Epithelial cell of esophagus (primary cell): ENCODE data around the gene UST.

Source experiments
- DNase-seq: peaks from one replicate; pipeline ENCODE4 v3.0.0; 2010; ENCODE audit warnings: low read depth
- H3K4me3 ChIP-seq: 2 replicates; pipeline ENCODE4 v1.5.1; 2011; ENCODE audit warnings: mild to moderate bottlenecking, low read length, control low read depth
- TF ChIP-seq, protein P1 (sequence below): IDR thresholded peaks from 2 replicates; pipeline ENCODE4 v1.5.1; 2011; ENCODE audit warnings: low read depth, mild to moderate bottlenecking, low read length, control low read depth, inconsistent platforms; ENCODE audit not compliant: insufficient read depth; ENCODE audit errors: missing control alignments

UST gene

DNA sequence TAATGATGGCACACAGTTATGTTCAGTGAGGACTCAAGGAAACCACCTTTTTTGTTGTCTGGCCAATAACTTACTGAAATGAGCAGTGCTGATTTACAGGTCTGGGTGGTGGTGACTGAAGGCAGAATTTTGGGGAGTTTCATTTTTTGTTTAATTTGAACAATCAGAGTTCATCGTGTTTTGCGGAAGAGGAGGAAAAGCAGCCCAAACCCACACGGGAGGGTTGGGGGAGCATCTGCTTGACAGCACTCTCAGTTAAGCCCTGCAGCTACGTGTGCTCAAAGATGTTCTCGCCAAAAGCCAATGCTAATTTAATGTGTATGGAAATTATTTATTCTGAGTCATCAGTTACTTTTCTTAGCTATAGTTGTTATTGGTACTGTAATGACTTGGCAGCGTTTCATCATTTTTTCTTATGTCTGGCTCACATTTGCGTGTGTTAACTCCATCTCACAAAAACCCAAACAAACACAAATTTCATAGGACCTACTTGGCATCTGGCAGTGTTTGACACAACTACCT lies 89.2 kb downstream of the UST start:
- peak; percentile 62 for DNase-seq
- TF ChIP-seq, protein P1, sequence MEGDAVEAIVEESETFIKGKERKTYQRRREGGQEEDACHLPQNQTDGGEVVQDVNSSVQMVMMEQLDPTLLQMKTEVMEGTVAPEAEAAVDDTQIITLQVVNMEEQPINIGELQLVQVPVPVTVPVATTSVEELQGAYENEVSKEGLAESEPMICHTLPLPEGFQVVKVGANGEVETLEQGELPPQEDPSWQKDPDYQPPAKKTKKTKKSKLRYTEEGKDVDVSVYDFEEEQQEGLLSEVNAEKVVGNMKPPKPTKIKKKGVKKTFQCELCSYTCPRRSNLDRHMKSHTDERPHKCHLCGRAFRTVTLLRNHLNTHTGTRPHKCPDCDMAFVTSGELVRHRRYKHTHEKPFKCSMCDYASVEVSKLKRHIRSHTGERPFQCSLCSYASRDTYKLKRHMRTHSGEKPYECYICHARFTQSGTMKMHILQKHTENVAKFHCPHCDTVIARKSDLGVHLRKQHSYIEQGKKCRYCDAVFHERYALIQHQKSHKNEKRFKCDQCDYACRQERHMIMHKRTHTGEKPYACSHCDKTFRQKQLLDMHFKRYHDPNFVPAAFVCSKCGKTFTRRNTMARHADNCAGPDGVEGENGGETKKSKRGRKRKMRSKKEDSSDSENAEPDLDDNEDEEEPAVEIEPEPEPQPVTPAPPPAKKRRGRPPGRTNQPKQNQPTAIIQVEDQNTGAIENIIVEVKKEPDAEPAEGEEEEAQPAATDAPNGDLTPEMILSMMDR: no peak
- no peak overlapping the region for H3K4me3 ChIP-seq

DNA sequence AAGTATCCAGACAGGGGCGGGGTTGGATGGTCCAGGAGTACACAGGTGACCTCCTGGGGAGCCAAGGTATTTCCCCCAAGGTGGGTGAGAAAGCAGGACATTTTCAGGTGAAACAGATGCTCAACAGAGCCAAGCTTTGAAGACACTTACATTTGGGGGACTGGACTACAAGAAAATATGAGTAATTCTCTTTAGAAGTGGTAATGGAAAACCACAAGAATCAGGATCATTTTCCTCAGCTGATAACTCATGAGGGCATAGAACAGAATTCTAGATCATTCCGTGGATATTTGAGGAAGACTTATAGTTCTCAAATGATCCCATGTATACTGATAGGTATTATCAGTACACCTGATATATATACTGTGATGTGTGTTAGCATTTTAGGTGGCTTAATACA lies 89.9 kb downstream of the UST start:
- H3K4me3 ChIP-seq: no peak overlapping the region
- DNase-seq: no peak
- TF ChIP-seq, protein P1: no peak

DNA sequence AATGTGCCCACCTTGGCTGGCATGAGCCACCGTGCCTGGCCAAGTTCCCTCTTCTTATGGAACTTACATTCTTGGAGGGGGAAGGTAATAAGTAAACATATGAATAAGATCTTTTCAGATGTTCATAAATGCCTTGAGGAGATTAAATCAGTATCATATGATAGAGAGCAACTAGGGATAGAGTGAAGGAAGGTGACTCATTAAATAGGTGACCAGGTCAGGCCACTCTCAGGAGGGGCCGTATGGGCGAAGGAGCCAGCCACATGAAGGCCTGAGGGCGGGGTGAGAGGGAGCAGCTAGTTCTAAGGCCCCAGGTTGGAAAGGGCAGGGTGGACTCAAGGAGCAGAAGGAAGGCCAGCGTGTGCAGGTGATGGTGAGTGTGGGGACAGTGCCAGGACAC lies 91.1 kb downstream of the UST start:
- H3K4me3 ChIP-seq: no peak overlapping the region
- TF ChIP-seq, protein P1: no peak
- peak; percentile 17 for DNase-seq

DNA sequence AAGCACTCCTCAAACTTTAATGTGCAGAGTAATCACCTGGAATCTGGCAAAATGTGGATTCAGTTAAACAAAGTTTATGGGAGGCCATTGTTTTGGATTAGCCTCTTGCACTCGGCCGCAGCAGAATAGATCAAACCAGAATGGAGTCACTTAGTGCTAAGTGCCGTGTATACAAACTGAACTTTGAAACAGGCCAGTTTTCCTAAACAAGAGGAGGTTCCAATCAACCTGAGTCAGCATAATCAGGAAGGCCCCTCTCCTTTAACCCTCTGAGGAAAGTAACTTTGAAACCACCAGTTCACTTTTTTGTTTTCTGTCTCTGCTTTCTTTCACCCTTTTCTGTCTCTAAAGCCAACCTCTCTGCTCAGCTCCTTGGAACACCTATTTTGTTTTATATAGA lies 92.2 kb downstream of the UST start:
- DNase-seq: no peak
- TF ChIP-seq, protein P1: no peak
- no peak overlapping the region for H3K4me3 ChIP-seq

DNA sequence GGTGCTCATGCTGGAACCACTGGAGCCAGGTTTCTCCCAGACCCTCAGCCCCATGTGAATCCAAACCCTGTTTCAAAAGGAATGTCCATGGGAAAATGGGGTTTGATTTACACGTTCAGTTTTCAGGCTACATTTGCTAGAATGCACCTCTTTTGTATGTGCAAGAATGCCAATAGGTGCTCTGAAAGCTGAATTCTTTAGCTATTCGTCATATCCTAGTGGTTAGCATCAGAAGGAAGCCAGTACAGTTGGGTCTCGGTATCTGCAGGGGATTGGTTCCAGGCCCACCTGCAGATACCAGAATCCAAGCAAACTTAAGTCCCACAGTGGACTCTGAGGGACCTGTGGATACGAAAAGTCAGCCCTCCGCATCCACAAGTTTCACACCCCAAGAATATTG lies 93.4 kb downstream of the UST start:
- no peak overlapping the region for H3K4me3 ChIP-seq
- TF ChIP-seq, protein P1: no peak
- peak; percentile 37 for DNase-seq

DNA sequence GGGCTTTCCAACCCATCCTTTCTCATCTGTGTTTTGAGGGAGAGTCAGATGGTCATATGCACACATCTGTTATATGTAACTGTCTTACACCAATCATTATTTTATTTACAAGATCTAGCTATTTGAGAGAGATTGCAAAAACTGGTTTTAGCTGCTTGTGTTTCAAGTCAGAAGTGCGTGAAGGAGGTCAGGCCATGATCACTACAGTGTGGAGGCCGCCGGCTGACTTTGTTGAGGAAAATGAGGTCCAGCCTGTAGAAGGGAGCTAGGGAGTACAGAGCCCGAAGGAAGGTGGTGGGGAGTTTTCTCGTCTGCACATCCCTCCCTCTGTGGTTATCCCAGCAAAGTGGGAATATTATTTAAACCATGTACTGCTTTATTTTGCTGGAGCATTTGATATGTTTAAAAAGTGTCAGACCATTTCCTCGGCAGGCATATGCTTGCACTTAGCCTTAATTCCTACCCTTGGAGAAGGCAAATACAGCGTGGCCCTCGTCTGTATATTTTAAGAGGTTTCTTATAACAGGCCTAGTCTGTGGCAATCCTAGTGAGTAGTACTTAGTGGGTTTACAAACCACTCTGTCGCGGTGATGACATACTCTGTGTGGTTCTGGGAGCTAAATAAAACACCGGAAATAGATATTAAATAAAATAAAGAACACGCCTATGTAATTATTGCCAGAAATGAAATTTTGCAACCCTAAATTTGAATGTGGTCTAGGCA lies 95.6 kb downstream of the UST start:
- no peak overlapping the region for H3K4me3 ChIP-seq
- TF ChIP-seq, protein P1: no peak
- DNase-seq: no peak

DNA sequence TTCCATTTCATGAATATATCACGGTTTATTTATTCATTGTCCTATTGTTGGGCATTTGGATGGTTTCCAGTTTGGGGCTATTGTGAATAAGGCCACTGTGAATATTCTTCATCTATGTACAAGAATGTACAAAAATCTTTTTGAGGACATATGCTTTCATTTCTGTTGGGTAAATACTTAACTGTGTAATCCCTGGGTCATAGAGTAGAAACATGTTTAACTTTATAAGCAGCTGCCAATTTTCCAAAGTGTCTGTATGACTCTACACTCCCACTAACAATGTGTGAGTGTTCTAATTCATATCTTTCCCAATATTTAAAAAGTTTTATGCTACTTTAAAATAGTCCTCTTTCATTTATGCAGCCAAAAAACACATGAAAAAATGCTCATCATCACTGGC lies 98.6 kb downstream of the UST start:
- DNase-seq: no peak
- TF ChIP-seq, protein P1: no peak
- no peak overlapping the region for H3K4me3 ChIP-seq
